ENCODE data around the gene CHERP.
"Not testable (repeated sequence)": the region's sequence is repeated elsewhere in the genome, so short reads cannot be mapped to it uniquely, and the experiment has no call there.

Gene CHERP

GRCh38 chr19:16566702-16567101, 24.5 kb upstream of the CHERP start:
- no peak overlapping the region for H3K4me3 ChIP-seq (ENCODE audit: insufficient read length, low read depth)

GRCh38 chr19:16566161-16566560, 23.9 kb upstream of the CHERP start:
- no peak for DNase-seq (ENCODE audit: low read depth, low spot score)
- Histone ChIP-seq H3K4me1 (ENCODE audit: insufficient read depth, insufficient read length) (peaks cover 10% of the 10 kb centered on the region), H3K36me3 (ENCODE audit: insufficient read depth, insufficient read length, low read length) (peaks cover 85% of the 10 kb centered on the region), H3K27me3 (ENCODE audit: insufficient read depth, insufficient read length) (no peaks in the 10 kb centered on the region), H3K9ac (ENCODE audit: insufficient read length, low read depth) (no peak overlapping the region), H3K4me3 (ENCODE audit: insufficient read length, low read depth) (no peak overlapping the region), H3K9me3 (ENCODE audit: insufficient read depth, low read length) (no peaks in the 10 kb centered on the region)
- TF ChIP-seq SUZ12 (IDR thresholded peaks at IDR 0.05; ENCODE audit: extremely low read depth, insufficient read depth, insufficient read length) (no peak), ZNF274 (IDR thresholded peaks at IDR 0.05; ENCODE audit: low read depth, low read length) (no peak)

More at GRCh38 chr19:16566702-16567101, 24.5 kb upstream of the CHERP start:
- DNase-seq (ENCODE audit: low read depth, low spot score), result no peak
- Histone ChIP-seq H3K9ac (ENCODE audit: insufficient read length, low read depth) (no peak overlapping the region), H3K9me3 (ENCODE audit: insufficient read depth, low read length) (no peaks in the 10 kb centered on the region), H3K36me3 (ENCODE audit: insufficient read depth, insufficient read length, low read length) (peaks cover 82% of the 10 kb centered on the region), H3K4me1 (ENCODE audit: insufficient read depth, insufficient read length) (peaks cover 14% of the 10 kb centered on the region), H3K27me3 (ENCODE audit: insufficient read depth, insufficient read length) (no peaks in the 10 kb centered on the region)
- TF ChIP-seq SUZ12 (IDR thresholded peaks at IDR 0.05; ENCODE audit: extremely low read depth, insufficient read depth, insufficient read length), result no peak
- no peak for TF ChIP-seq ZNF274 (IDR thresholded peaks at IDR 0.05; ENCODE audit: low read depth, low read length)
- TF ChIP-seq YY1 (IDR thresholded peaks at IDR 0.05; ENCODE audit: insufficient read depth, insufficient read length), result no peak

- Histone ChIP-seq H3K27me3 (ENCODE audit: insufficient read depth, insufficient read length) (no peaks in the 10 kb centered on the region), H3K9ac (ENCODE audit: insufficient read length, low read depth) (no peak overlapping the region), H3K9me3 (ENCODE audit: insufficient read depth, low read length) (no peaks in the 10 kb centered on the region), H3K36me3 (ENCODE audit: insufficient read depth, insufficient read length, low read length) (peaks cover 82% of the 10 kb centered on the region), H3K4me3 (ENCODE audit: insufficient read length, low read depth) (no peak overlapping the region), H3K4me1 (ENCODE audit: insufficient read depth, insufficient read length) (peaks cover 5% of the 10 kb centered on the region)
- no peak for TF ChIP-seq YY1 (IDR thresholded peaks at IDR 0.05; ENCODE audit: insufficient read depth, insufficient read length)
- no peak for TF ChIP-seq SUZ12 (IDR thresholded peaks at IDR 0.05; ENCODE audit: extremely low read depth, insufficient read depth, insufficient read length)
- no peak for TF ChIP-seq ZNF274 (IDR thresholded peaks at IDR 0.05; ENCODE audit: low read depth, low read length)
- DNase-seq (ENCODE audit: low read depth, low spot score), result no peak
These were observed 22.6 kb upstream of the CHERP start for GRCh38 chr19:16564842-16565241.

- Histone ChIP-seq H3K4me3 (ENCODE audit: insufficient read length, low read depth) (no peak overlapping the region), H3K9me3 (ENCODE audit: insufficient read depth, low read length) (no peaks in the 10 kb centered on the region), H3K4me1 (ENCODE audit: insufficient read depth, insufficient read length) (no peaks in the 10 kb centered on the region), H3K27me3 (ENCODE audit: insufficient read depth, insufficient read length) (no peaks in the 10 kb centered on the region), H3K9ac (ENCODE audit: insufficient read length, low read depth) (no peak overlapping the region), H3K36me3 (ENCODE audit: insufficient read depth, insufficient read length, low read length) (peaks cover 79% of the 10 kb centered on the region)
- TF ChIP-seq YY1 (IDR thresholded peaks at IDR 0.05; ENCODE audit: insufficient read depth, insufficient read length), result no peak
- no peak for TF ChIP-seq ZNF274 (IDR thresholded peaks at IDR 0.05; ENCODE audit: low read depth, low read length)
- TF ChIP-seq SUZ12 (IDR thresholded peaks at IDR 0.05; ENCODE audit: extremely low read depth, insufficient read depth, insufficient read length), result no peak
- no peak for DNase-seq (ENCODE audit: low read depth, low spot score)
These were observed 20.4 kb upstream of the CHERP start for GRCh38 chr19:16562608-16563025.

GRCh38 chr19:16561382-16561781, 19.1 kb upstream of the CHERP start:
- Histone ChIP-seq H3K36me3 (ENCODE audit: insufficient read depth, insufficient read length, low read length) (peaks cover 76% of the 10 kb centered on the region), H3K27me3 (ENCODE audit: insufficient read depth, insufficient read length) (no peaks in the 10 kb centered on the region), H3K9me3 (ENCODE audit: insufficient read depth, low read length) (no peaks in the 10 kb centered on the region), H3K4me1 (ENCODE audit: insufficient read depth, insufficient read length) (no peaks in the 10 kb centered on the region), H3K9ac (ENCODE audit: insufficient read length, low read depth) (no peak overlapping the region), H3K4me3 (ENCODE audit: insufficient read length, low read depth) (no peak overlapping the region)
- TF ChIP-seq ZNF274 (IDR thresholded peaks at IDR 0.05; ENCODE audit: low read depth, low read length) (no peak), YY1 (IDR thresholded peaks at IDR 0.05; ENCODE audit: insufficient read depth, insufficient read length) (no peak), SUZ12 (IDR thresholded peaks at IDR 0.05; ENCODE audit: extremely low read depth, insufficient read depth, insufficient read length) (no peak)
- no peak for DNase-seq (ENCODE audit: low read depth, low spot score)

- Histone ChIP-seq H3K9me3 (ENCODE audit: insufficient read depth, low read length) (no peaks in the 10 kb centered on the region), H3K4me1 (ENCODE audit: insufficient read depth, insufficient read length) (no peaks in the 10 kb centered on the region), H3K27me3 (ENCODE audit: insufficient read depth, insufficient read length) (no peaks in the 10 kb centered on the region), H3K36me3 (ENCODE audit: insufficient read depth, insufficient read length, low read length) (peaks cover 77% of the 10 kb centered on the region), H3K9ac (ENCODE audit: insufficient read length, low read depth) (no peak overlapping the region), H3K4me3 (ENCODE audit: insufficient read length, low read depth) (no peak overlapping the region)
- no peak for DNase-seq (ENCODE audit: low read depth, low spot score)
- TF ChIP-seq YY1 (IDR thresholded peaks at IDR 0.05; ENCODE audit: insufficient read depth, insufficient read length) (no peak), ZNF274 (IDR thresholded peaks at IDR 0.05; ENCODE audit: low read depth, low read length) (no peak), SUZ12 (IDR thresholded peaks at IDR 0.05; ENCODE audit: extremely low read depth, insufficient read depth, insufficient read length) (no peak)
These were observed 17.6 kb upstream of the CHERP start for GRCh38 chr19:16559780-16560276.

- H3K9me3 ChIP-seq (ENCODE audit: insufficient read depth, low read length), result no peaks in the 10 kb centered on the region
- TF ChIP-seq YY1 (IDR thresholded peaks at IDR 0.05; ENCODE audit: insufficient read depth, insufficient read length), result no peak
- no peak for TF ChIP-seq ZNF274 (IDR thresholded peaks at IDR 0.05; ENCODE audit: low read depth, low read length)
- no peak for TF ChIP-seq SUZ12 (IDR thresholded peaks at IDR 0.05; ENCODE audit: extremely low read depth, insufficient read depth, insufficient read length)
- no peak overlapping the region for H3K4me3 ChIP-seq (ENCODE audit: insufficient read length, low read depth)
- DNase-seq (ENCODE audit: low read depth, low spot score), result no peak
- H3K36me3 ChIP-seq (ENCODE audit: insufficient read depth, insufficient read length, low read length), result peaks cover 62% of the 10 kb centered on the region
- H3K9ac ChIP-seq (ENCODE audit: insufficient read length, low read depth), result no peak overlapping the region
- H3K27me3 ChIP-seq (ENCODE audit: insufficient read depth, insufficient read length), result no peaks in the 10 kb centered on the region
- H3K4me1 ChIP-seq (ENCODE audit: insufficient read depth, insufficient read length), result no peaks in the 10 kb centered on the region
These were observed 12.5 kb upstream of the CHERP start for GRCh38 chr19:16554776-16555175.

- peaks cover 45% of the 10 kb centered on the region for H3K36me3 ChIP-seq (ENCODE audit: insufficient read depth, insufficient read length, low read length)
- not testable (repeated sequence) for H3K4me1 ChIP-seq (ENCODE audit: insufficient read depth, insufficient read length); H3K9ac ChIP-seq (ENCODE audit: insufficient read length, low read depth); H3K27me3 ChIP-seq (ENCODE audit: insufficient read depth, insufficient read length); DNase-seq (ENCODE audit: low read depth, low spot score); H3K9me3 ChIP-seq (ENCODE audit: insufficient read depth, low read length); H3K4me3 ChIP-seq (ENCODE audit: insufficient read length, low read depth)
These were observed 9.7 kb upstream of the CHERP start for GRCh38 chr19:16551902-16552301.
